Raji (cell line): ENCODE data around the gene SCYL3.

Experiments
- POLR2A ChIP-seq: IDR thresholded peaks from 2 replicates; pipeline ENCODE4 v1.6.1; 2011; ENCODE audit warnings: low read depth, low read length, control low read depth; ENCODE audit not compliant: insufficient read depth

The SCYL3 gene

DNA sequence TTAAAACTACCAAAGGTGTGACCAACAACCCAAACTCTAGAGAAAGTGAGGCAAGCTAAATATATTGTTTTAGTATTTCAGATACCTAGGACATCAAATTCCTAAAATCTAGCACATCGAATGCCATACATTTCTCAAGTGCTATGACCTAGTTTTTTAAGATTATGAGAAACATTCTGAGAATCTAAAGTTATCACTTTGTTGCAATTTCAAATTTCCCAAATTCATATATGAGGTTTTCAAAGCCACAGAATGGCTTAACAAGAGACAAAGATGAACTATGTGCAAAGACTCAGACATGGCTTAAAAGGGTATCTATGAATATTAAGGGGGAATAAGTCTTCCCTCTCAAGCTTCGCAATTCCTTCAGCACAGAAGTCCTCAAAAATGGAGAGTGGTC is 6.8 kb downstream of the SCYL3 start:
- no peak for TF ChIP-seq POLR2A

DNA sequence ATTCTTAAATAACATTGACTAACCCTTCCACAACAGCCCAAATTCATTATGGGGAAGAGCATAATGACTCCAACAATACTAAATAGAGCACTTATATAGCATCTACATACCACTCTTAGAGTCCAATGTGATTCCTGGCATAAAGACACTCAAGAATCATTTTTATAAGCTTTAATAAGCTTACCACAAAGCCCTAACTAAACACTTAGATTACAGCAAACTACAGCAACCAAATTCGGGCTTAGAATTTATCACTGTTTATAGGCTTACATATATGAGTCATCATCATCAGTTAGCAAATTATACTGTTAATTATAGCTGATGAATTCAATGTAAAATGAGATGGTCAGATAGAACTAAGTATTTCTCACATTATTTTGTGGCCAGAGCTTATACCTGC is 7.3 kb downstream of the SCYL3 start:
- no peak for TF ChIP-seq POLR2A

DNA sequence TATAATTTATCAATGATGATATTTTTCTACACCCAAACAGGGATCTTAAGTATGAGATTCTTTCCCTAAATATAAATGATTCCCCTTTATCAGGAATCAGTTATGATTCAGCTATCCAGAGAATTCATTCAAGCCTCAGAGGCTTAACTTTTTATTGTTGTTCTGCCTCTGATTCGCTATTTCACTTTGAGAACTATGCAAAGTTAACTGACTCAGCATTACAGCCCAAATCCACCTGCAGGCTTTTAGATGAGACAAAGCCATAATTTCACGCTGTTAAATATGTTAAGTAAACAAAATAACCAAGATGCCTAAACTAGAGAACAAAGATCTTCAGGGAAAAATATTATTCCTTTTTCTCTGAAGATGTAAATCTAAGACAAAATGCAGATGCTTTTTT is 8.5 kb downstream of the SCYL3 start:
- TF ChIP-seq POLR2A = no peak

DNA sequence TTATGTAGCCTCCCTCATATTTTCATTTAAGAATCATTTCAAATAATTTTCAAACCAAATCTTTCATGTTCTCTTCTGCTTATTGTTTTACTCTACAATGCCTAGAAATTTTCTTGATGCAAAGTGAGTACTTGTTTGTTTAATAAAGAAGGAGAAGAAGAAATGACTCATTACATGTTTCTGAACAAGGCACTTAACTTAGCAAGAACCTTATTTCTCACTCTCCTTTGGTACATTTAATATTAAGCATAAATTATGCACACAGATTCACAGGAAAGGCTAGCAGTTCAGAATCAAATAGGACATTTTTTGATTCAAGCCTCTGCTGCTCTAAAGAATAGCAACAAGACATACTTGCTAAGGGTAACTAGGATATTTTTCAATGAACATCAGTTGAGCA is 9.1 kb downstream of the SCYL3 start:
- no peak for TF ChIP-seq POLR2A

DNA sequence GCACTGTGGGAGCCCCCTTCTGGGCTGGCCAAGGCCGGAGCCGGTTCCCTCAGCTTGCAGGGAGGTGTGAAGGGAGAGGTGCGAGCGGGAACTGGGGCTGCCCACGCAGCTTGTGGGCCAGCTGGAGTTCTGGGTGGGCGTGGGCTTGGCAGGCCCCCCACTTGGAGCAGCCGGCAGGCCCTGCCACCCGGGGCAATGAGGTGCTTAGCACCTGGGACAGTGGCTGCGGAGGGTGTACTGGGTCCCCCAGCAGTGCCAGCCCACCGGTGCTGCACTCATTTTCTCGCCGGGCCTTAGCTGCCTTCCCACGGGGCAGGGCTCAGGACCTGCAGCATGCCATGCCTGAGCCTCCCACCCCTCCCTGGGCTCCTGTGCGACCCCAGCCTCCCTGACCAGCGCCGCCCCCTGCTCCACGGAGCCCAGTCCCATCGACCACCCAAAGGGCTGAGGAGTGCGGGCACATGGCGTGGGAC is 11.6 kb downstream of the SCYL3 start:
- no peak for TF ChIP-seq POLR2A

DNA sequence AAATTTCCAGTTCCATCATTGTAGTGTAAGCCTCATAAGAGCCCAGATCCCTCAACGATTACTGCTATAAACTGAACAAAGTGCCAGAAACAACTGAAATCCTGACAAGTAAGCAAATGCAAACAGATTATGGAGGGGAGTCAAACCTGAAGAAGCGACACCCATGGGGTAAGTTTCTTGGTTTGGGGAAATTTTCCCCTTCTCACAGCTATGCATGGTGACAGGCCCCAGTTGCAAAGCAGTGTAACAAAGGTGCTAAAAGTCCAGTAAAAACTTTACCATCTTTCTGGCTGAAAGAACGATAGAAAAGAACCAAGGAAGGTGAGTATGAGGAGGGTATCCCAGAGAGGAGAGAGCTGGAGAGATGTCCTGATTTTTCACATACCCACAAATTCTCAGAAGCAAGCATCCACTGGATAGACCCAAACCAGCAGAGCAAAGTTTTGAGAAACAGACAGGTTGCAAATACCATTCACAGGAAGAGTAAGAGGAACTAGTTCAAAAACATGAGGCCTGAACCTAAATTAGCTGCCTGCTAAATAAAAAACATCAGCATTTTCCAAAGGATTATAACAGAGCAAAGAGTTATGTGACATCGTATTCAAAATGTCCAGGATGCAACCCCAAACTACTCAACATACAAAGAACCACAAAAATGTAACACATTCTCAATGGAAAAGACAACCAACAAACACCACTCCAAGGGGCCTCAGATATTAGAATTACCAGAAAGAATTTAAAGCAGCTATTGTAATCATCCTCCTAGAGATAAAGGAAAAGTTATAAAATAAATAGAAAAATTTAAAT is 14.5 kb downstream of the SCYL3 start:
- no peak for TF ChIP-seq POLR2A

DNA sequence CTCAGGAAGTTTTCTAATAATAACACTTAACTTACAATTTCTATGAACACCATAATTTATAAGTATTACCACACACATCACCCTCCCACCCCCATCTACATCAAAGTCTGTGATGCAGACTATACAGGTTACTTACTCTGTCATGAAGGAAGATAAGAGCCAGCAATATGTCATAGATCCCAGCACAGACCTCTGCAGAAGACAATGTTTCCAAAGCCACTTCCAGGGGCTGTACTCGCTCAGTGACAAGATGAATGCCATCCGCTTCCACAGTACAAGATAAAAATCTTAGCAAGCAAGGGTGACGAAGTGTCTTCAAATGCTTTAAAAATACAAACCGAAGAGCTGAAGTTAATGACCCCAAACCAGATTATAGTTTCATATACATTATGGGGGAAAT is 15.2 kb downstream of the SCYL3 start:
- TF ChIP-seq POLR2A = no peak

DNA sequence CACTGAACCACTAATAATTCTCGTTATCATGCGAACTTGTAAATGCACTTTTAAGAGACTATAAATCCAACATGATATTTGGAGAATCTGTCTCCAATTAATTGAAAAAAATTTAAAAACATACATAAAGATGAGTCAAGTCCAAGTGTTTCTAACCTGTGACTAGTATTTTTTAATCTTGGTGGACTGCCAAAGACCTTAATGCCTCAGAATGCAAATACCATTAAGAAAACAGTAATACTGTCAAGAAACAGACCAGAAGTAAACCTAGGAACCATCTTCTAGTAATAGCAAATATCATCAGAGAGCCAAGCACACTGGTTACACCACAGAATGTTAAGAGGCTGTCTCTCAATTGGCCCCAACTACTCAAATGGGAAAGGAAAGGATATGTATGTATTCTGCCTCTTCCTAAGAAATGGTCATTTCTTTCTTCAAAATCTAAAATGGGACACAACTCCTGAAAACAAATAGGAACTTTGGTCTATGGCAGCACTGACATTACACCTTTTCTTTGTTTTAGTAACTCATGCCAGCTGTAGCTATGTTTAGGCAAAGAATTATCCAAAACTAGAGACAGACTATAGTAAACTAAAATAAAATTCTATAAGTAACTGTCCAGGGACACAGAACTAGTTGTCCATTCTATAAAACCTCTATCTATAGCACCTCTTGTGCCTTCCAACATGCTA is 15.8 kb downstream of the SCYL3 start:
- TF ChIP-seq POLR2A = no peak

DNA sequence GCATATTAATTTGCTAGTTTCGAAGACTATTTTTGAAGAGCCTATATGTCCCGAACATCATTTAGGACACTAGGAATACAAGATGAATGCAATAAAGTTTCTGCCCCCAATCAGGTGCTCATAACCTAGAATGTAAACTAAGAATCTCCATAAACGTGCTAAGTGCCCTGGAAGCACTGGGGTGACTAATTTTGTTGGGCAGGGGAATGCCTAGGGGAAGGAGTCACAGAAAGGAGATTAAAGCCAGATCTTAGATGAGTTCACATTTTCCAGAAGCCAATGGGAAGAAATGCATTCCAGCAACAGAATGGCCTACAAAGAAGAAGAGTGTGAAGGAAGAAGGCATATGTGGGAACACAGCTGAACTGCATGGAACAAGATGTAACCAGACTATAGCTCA is 19.5 kb downstream of the SCYL3 start:
- TF ChIP-seq POLR2A = no peak

DNA sequence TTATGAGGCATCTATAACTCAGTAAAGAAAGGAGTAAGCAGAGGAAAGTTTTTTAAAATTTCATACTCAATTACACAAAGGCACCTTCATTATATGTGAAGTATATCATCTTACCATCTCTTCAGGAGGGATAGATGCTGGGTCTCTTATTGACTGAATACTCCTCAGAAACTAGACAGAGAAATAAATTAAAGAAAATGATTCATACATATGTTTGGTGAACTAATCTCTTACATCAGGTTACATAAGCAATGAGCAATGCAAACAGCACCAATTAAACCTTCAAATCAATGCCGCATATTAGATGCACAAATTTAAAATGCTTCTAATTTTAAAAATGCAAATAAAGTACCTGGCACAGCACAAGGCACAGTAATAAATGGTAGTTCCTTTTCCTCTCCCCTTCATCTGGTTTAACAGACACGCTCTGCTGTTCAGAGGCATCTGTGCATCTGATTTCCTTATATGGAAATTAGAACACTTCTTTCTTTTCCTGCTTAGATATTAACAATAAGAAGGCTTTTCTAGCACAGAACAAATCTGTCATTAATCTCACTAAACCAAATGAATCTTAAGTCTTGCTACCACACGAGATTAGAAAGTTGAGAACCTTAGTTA is 20.0 kb downstream of the SCYL3 start:
- TF ChIP-seq POLR2A = no peak

DNA sequence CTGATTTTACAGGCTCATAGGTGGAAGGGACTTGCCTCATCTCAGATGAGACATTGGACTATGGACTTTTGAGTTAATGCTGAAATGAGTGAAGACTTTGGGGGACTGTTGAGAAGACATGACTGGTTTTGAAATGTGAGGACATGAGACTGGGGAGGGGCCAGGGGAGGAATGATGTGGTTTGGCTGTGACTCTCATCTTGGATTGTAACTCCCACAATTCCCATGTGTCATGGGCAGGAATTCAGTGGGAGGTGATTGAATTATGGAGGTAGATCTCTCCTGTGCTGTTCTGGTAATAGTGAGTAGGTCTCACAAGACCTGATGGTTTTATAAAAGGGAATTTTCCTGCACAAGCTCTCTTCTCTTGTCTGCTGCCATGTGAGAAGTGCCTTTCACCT is 20.8 kb downstream of the SCYL3 start:
- TF ChIP-seq POLR2A = no peak

DNA sequence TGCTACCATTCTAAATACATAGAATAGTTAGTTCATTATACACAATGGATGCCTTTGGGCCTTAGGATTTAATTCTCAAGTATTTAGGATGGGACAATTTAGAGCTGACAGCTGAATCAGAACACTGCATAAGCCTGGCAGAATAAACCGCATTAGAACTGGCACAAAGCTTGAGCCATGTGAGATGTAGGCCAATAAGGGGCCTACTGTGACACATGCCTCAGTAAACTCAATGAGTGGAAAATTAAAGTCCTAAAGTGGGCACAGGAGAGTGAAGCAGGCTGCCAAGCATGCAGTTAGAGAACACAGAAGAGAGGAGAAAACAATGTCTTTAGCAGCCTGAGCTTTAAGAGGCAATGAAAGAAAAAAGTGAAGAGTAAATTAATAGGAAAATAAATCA is 24.3 kb downstream of the SCYL3 start:
- no peak for TF ChIP-seq POLR2A

DNA sequence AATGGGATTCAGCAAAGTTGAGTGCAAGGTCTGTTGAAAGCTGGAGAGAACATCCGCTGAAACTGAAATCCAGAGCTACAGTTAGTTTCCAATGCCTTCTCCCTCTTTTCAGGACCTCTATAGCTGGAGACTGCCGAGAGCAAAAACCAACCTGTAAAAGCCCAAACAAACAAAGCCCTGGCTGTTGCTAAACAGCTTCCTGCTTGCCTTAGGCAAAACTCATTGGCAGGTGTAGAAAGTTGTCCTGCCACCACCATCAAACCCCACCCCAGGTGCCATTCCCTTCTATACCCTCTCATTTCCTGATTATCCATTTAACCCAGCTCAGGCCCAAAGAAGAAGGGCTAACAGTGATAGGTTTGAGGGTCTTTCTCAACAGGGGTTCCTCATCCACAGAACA is 24.7 kb downstream of the SCYL3 start:
- no peak for TF ChIP-seq POLR2A

DNA sequence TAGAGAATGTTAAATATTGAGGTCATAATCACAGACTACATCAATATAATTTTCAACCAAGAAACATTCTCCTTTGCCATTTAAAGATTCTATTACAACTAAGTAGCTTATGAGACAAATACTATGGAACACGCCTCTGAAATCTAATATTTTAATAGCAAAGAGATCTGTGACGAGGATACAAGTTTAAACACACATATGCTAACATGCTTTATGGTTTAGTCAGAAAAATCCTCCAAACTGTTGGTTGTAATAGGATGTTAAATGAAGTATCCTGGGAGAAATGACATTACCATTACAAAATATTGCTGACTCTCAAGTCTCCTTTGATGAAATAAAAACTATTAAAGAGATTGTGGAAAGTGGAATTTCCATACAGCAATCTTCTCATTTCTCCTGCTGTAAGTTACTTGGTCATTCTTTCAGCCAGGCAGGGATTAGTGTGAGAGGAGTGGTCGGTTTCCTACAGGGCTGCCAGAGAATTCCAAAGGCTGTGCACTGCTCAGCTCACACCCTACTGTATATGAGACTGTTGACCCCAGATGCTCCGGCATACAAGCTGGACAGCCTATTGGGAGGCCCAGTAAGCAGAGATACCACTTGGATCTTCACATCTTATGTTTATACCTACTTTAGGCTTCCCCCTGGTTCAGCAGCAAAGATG is 26.6 kb downstream of the SCYL3 start:
- no peak for TF ChIP-seq POLR2A

DNA sequence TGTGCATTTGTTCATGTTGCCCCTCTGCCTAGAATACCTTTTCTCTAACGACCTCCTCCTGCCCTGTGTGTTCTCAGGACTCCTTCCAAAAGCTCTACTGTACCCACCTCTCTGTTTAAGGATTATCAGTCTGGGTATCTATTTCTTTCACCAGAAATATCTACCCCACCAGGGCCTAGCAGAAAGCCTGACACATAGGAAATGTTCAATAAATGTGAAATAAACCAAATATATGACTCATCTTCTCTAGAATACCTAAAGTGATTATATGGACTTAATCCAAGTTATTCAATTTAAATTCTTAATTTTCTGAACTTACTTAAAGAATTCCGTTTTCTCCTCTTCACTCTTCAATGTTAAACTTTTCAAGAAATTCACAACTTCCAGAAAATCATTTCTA is 27.1 kb downstream of the SCYL3 start:
- TF ChIP-seq POLR2A = no peak
